GM23338 (cell line): ENCODE data around the gene PHOSPHO1. TPM values are rescaled to one million over a fixed set of nuclear protein-coding genes. Genes with fewer than 3 reads are reported as not detected.

Experiments used
- ATAC-seq: fragments of 200-7000 bp; cut with Tn5 transposase; 3 replicates; pipeline ENCODE4 v1.9.1; 2020
- DNase-seq: peaks from one replicate; pipeline ENCODE4 v3.0.0-alpha.2; 2015; ENCODE audit warnings: low spot score
- H2AFZ ChIP-seq: fragments of 200-600 bp; sonication (generic); 2 replicates; pipeline ENCODE4 v1.8.0; 2016; ENCODE audit warnings: antibody characterized with exemption, mild to moderate bottlenecking, moderate library complexity
- H3F3A ChIP-seq: fragments of 200-600 bp; sonication (generic); replicated peaks from 2 replicates; pipeline ENCODE4 v1.8.0; 2017; ENCODE audit warnings: antibody characterized with exemption, mixed run types, low read depth
- H3K27ac ChIP-seq: fragments of 200-600 bp; sonication (generic); 2 replicates; pipeline ENCODE4 v1.6.1; 2016; ENCODE audit warnings: low read depth
- H3K27me3 ChIP-seq: fragments of 200-600 bp; sonication (generic); 2 replicates; pipeline ENCODE4 v1.8.0; 2016; ENCODE audit warnings: mild to moderate bottlenecking, mixed run types, moderate library complexity; ENCODE audit not compliant: insufficient read depth
- H3K36me3 ChIP-seq: fragments of 200-600 bp; sonication (generic); 2 replicates; pipeline ENCODE4 v1.8.0; 2016; ENCODE audit warnings: mild to moderate bottlenecking; ENCODE audit not compliant: insufficient read depth
- H3K4me1 ChIP-seq: fragments of 200-600 bp; sonication (generic); 2 replicates; pipeline ENCODE4 v1.8.0; 2016; ENCODE audit warnings: mild to moderate bottlenecking, moderate library complexity; ENCODE audit not compliant: insufficient read depth
- H3K4me2 ChIP-seq: fragments of 200-600 bp; sonication (generic); 2 replicates; pipeline ENCODE4 v1.7.1; 2017; ENCODE audit warnings: mixed run types
- H3K4me3 ChIP-seq: fragments of 200-600 bp; sonication (generic); 2 replicates; pipeline ENCODE4 v1.6.1; 2016; ENCODE audit warnings: mixed run types
- H3K79me2 ChIP-seq: fragments of 200-600 bp; sonication (generic); replicated peaks from 2 replicates; pipeline ENCODE4 v1.8.0; 2017; ENCODE audit warnings: mild to moderate bottlenecking; ENCODE audit not compliant: insufficient read depth
- H3K9me2 ChIP-seq: fragments of 200-600 bp; sonication (generic); 2 replicates; pipeline ENCODE4 v1.8.0; 2017; ENCODE audit not compliant: insufficient read depth
- H4K20me1 ChIP-seq: fragments of 200-600 bp; sonication (generic); replicated peaks from 2 replicates; pipeline ENCODE4 v1.8.0; 2017; ENCODE audit warnings: mild to moderate bottlenecking; ENCODE audit not compliant: insufficient read depth
- H3K27ac Mint-ChIP-seq: 2 replicates; pipeline ENCODE4 v1.8.0; 2020; ENCODE audit warnings: inconsistent platforms, mild to moderate bottlenecking, moderate library complexity, mixed read lengths
- H3K27me3 Mint-ChIP-seq: 3 replicates; pipeline ENCODE4 v1.8.0; 2022; ENCODE audit warnings: low read depth, mild to moderate bottlenecking, moderate library complexity, mixed read lengths, inconsistent platforms; ENCODE audit not compliant: insufficient read depth, poor library complexity
- H3K36me3 Mint-ChIP-seq: 3 replicates; pipeline ENCODE4 v1.8.0; 2021; ENCODE audit warnings: low read depth, mild to moderate bottlenecking, inconsistent platforms, moderate library complexity, mixed read lengths
- H3K4me1 Mint-ChIP-seq: 3 replicates; pipeline ENCODE4 v1.8.0; 2020; ENCODE audit warnings: mild to moderate bottlenecking, inconsistent platforms, mixed read lengths
- H3K4me3 Mint-ChIP-seq: 3 replicates; pipeline ENCODE4 v1.8.0; 2021; ENCODE audit warnings: moderate library complexity, mild to moderate bottlenecking, inconsistent platforms, mixed read lengths
- H3K9me3 Mint-ChIP-seq: 3 replicates; pipeline ENCODE4 v1.8.0; 2020; ENCODE audit warnings: moderate library complexity, mild to moderate bottlenecking, inconsistent platforms, mixed read lengths
- CREB1 ChIP-seq: fragments of 250-450 bp; sonication (Bioruptor Pico); IDR thresholded peaks from 2 replicates; pipeline ENCODE4 v1.5.0; 2020; ENCODE audit warnings: low read depth, mild to moderate bottlenecking, moderate library complexity
- EZH2 ChIP-seq: fragments of 200-600 bp; sonication (generic); IDR thresholded peaks from one replicate; pipeline ENCODE4 v1.8.0; 2017; ENCODE audit warnings: antibody characterized with exemption, mild to moderate bottlenecking, low read depth; ENCODE audit not compliant: unreplicated experiment
- EZH2phosphoT487 ChIP-seq: fragments of 200-600 bp; sonication (generic); IDR thresholded peaks from one replicate; pipeline ENCODE4 v1.8.1; 2018; ENCODE audit warnings: antibody characterized with exemption; ENCODE audit not compliant: unreplicated experiment
- JUNB ChIP-seq: IDR thresholded peaks from one replicate; pipeline ENCODE4 v1.6.1; 2016; ENCODE audit warnings: antibody characterized with exemption; ENCODE audit not compliant: unreplicated experiment
- NANOG ChIP-seq: IDR thresholded peaks from 2 replicates; pipeline ENCODE4 v1.6.1; 2016; ENCODE audit warnings: antibody characterized with exemption, borderline replicate concordance
- POLR2AphosphoS5 ChIP-seq: IDR thresholded peaks from 2 replicates; pipeline ENCODE4 v1.6.1; 2016; ENCODE audit warnings: antibody characterized with exemption, low read depth
- REST ChIP-seq: IDR thresholded peaks from one replicate; pipeline ENCODE4 v1.6.1; 2018; ENCODE audit warnings: antibody characterized with exemption; ENCODE audit not compliant: unreplicated experiment
- STAT1 ChIP-seq: IDR thresholded peaks from one replicate; pipeline ENCODE4 v1.6.1; 2016; ENCODE audit warnings: antibody characterized with exemption; ENCODE audit not compliant: unreplicated experiment
- ZNF114 ChIP-seq: fragments of 250-450 bp; sonication (Bioruptor Pico); IDR thresholded peaks from 2 replicates; pipeline ENCODE4 v1.5.0; 2020; ENCODE audit warnings: mild to moderate bottlenecking, moderate library complexity
- ZNF331 ChIP-seq: fragments of 250-450 bp; sonication (Bioruptor Pico); IDR thresholded peaks from 2 replicates; pipeline ENCODE4 v1.5.0; 2020; ENCODE audit warnings: low read depth, mild to moderate bottlenecking, moderate library complexity
- polyA plus RNA-seq: library from polyadenylated mRNA; unstranded; fragments of >200 nt; fragmentation: Nextera tagmentation; extraction: Ambion mirVana; gene quantifications from 2 replicates; pipeline ENCODE4 v1.2.1, GENCODE V29; 2016
- total RNA-seq: library from RNA; depleted of rRNA; stranded (reverse); fragments of >200 nt; shearing (Covaris generic); gene quantifications from 2 replicates; pipeline ENCODE4 v1.2.3, GENCODE V29; 2014
- TF ChIP-seq, protein P1 (sequence below): fragments of 250-450 bp; sonication (Bioruptor Pico); IDR thresholded peaks from 2 replicates; pipeline ENCODE4 v1.5.0; 2020; ENCODE audit warnings: mild to moderate bottlenecking, moderate library complexity
- TF ChIP-seq, protein P2 (sequence below), 2 experiments: fragments of 200-600 bp in 1 of 2; sonication (generic) in 1 of 2; conservative IDR thresholded peaks; 2 replicates each; pipeline versions ENCODE4 v1.5.1 to v1.6.1; 2016 to 2017; ENCODE audit warnings: antibody characterized with exemption in 2 of 2, low read depth in 2 of 2, mild to moderate bottlenecking in 2 of 2, moderate library complexity in 1 of 2
- TF ChIP-seq, protein P3 (sequence below): IDR thresholded peaks from 2 replicates; pipeline ENCODE4 v1.6.1; 2016; ENCODE audit warnings: antibody characterized with exemption

Gene PHOSPHO1
- total and polyA plus RNA-seq, 2 experiments from 2014 or later: 0.71 to 2.2 TPM

GRCh38 chr17:49240619-49241018, 10.0 kb upstream of the PHOSPHO1 start:
- H3K9me2 ChIP-seq: no peaks in the 10 kb centered on the region
- Mint-ChIP-seq H3K4me1 (peaks cover 13% of the 10 kb centered on the region), H3K9me3 (no peaks in the 10 kb centered on the region), H3K27me3 (peaks cover 3% of the 10 kb centered on the region), H3K36me3 (no peaks in the 10 kb centered on the region), H3K27ac (no peak overlapping the region), H3K4me3 (no peak overlapping the region)
- DNase-seq (no peak), ATAC-seq (no peak)
- no peaks in the 10 kb centered on the region for H4K20me1 ChIP-seq
- TF ChIP-seq, protein P1, sequence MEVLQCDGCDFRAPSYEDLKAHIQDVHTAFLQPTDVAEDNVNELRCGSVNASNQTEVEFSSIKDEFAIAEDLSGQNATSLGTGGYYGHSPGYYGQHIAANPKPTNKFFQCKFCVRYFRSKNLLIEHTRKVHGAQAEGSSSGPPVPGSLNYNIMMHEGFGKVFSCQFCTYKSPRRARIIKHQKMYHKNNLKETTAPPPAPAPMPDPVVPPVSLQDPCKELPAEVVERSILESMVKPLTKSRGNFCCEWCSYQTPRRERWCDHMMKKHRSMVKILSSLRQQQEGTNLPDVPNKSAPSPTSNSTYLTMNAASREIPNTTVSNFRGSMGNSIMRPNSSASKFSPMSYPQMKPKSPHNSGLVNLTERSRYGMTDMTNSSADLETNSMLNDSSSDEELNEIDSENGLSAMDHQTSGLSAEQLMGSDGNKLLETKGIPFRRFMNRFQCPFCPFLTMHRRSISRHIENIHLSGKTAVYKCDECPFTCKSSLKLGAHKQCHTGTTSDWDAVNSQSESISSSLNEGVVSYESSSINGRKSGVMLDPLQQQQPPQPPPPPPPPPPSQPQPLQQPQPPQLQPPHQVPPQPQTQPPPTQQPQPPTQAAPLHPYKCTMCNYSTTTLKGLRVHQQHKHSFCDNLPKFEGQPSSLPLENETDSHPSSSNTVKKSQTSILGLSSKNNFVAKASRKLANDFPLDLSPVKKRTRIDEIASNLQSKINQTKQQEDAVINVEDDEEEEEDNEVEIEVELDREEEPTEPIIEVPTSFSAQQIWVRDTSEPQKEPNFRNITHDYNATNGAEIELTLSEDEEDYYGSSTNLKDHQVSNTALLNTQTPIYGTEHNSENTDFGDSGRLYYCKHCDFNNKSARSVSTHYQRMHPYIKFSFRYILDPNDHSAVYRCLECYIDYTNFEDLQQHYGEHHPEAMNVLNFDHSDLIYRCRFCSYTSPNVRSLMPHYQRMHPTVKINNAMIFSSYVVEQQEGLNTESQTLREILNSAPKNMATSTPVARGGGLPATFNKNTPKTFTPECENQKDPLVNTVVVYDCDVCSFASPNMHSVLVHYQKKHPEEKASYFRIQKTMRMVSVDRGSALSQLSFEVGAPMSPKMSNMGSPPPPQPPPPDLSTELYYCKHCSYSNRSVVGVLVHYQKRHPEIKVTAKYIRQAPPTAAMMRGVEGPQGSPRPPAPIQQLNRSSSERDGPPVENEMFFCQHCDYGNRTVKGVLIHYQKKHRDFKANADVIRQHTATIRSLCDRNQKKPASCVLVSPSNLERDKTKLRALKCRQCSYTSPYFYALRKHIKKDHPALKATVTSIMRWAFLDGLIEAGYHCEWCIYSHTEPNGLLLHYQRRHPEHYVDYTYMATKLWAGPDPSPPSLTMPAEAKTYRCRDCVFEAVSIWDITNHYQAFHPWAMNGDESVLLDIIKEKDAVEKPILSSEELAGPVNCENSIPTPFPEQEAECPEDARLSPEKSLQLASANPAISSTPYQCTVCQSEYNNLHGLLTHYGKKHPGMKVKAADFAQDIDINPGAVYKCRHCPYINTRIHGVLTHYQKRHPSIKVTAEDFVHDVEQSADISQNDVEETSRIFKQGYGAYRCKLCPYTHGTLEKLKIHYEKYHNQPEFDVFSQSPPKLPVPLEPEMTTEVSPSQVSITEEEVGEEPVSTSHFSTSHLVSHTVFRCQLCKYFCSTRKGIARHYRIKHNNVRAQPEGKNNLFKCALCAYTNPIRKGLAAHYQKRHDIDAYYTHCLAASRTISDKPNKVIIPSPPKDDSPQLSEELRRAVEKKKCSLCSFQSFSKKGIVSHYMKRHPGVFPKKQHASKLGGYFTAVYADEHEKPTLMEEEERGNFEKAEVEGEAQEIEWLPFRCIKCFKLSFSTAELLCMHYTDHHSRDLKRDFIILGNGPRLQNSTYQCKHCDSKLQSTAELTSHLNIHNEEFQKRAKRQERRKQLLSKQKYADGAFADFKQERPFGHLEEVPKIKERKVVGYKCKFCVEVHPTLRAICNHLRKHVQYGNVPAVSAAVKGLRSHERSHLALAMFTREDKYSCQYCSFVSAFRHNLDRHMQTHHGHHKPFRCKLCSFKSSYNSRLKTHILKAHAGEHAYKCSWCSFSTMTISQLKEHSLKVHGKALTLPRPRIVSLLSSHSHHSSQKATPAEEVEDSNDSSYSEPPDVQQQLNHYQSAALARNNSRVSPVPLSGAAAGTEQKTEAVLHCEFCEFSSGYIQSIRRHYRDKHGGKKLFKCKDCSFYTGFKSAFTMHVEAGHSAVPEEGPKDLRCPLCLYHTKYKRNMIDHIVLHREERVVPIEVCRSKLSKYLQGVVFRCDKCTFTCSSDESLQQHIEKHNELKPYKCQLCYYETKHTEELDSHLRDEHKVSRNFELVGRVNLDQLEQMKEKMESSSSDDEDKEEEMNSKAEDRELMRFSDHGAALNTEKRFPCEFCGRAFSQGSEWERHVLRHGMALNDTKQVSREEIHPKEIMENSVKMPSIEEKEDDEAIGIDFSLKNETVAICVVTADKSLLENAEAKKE (CRISPR knock-in tag): no peak
- TF ChIP-seq, protein P2, sequence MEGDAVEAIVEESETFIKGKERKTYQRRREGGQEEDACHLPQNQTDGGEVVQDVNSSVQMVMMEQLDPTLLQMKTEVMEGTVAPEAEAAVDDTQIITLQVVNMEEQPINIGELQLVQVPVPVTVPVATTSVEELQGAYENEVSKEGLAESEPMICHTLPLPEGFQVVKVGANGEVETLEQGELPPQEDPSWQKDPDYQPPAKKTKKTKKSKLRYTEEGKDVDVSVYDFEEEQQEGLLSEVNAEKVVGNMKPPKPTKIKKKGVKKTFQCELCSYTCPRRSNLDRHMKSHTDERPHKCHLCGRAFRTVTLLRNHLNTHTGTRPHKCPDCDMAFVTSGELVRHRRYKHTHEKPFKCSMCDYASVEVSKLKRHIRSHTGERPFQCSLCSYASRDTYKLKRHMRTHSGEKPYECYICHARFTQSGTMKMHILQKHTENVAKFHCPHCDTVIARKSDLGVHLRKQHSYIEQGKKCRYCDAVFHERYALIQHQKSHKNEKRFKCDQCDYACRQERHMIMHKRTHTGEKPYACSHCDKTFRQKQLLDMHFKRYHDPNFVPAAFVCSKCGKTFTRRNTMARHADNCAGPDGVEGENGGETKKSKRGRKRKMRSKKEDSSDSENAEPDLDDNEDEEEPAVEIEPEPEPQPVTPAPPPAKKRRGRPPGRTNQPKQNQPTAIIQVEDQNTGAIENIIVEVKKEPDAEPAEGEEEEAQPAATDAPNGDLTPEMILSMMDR (conservative IDR thresholded peaks at IDR 0.05; ENCODE audit: low read depth in 2 of 2): no peak
- TF ChIP-seq POLR2AphosphoS5: no peak
- no peak for TF ChIP-seq JUNB
- TF ChIP-seq ZNF331 (CRISPR knock-in tag): no peak
- TF ChIP-seq EZH2phosphoT487: no peak
- TF ChIP-seq, protein P3, sequence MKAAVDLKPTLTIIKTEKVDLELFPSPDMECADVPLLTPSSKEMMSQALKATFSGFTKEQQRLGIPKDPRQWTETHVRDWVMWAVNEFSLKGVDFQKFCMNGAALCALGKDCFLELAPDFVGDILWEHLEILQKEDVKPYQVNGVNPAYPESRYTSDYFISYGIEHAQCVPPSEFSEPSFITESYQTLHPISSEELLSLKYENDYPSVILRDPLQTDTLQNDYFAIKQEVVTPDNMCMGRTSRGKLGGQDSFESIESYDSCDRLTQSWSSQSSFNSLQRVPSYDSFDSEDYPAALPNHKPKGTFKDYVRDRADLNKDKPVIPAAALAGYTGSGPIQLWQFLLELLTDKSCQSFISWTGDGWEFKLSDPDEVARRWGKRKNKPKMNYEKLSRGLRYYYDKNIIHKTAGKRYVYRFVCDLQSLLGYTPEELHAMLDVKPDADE: no peak
- no peak for TF ChIP-seq ZNF114
- TF ChIP-seq CREB1 (CRISPR knock-in tag): no peak
- no peak for TF ChIP-seq REST
- TF ChIP-seq EZH2: no peak
- TF ChIP-seq NANOG: no peak
- no peak for TF ChIP-seq STAT1
- H3K4me1 ChIP-seq: peaks cover 14% of the 10 kb centered on the region
- H2AFZ ChIP-seq: no peak overlapping the region
- H3K79me2 ChIP-seq: no peaks in the 10 kb centered on the region
- no peak overlapping the region for H3K4me3 ChIP-seq
- no peaks in the 10 kb centered on the region for H3K36me3 ChIP-seq
- no peaks in the 10 kb centered on the region for H3K27me3 ChIP-seq
- H3K4me2 ChIP-seq: no peak overlapping the region
- H3F3A ChIP-seq: no peaks in the 10 kb centered on the region
- no peak overlapping the region for H3K27ac ChIP-seq
